Hematopoietic multipotent progenitor cell treated with erythropoietin and hydrocortisone succinate and interleukin-3 and kit ligand, for 15 days (in vitro differentiated cells): Measurements from ENCODE around the gene ZBED6.
A peak's percentile ranks its signal among the peaks of the same experiment; 100 is the strongest.
"Not testable (repeated sequence)": the region's sequence is repeated elsewhere in the genome, so short reads cannot be mapped to it uniquely, and the experiment has no call there.

ENCODE experiments used
- DNase-seq: peaks from one replicate; pipeline ENCODE4 v3.0.0-alpha.2; 2015; ENCODE audit warnings: low spot score

ZBED6 gene

GRCh38 chr1:203778789-203779188 lies 16.6 kb upstream of the ZBED6 start:
- no peak for DNase-seq

- DNase-seq = no peak
Observed at GRCh38 chr1:203781962-203782361, 13.5 kb upstream of the ZBED6 start.

- no peak for DNase-seq
Observed at GRCh38 chr1:203789966-203790365, 5.5 kb upstream of the ZBED6 start.

- no peak for DNase-seq
Observed at GRCh38 chr1:203791498-203791897, 3.9 kb upstream of the ZBED6 start.

- no peak for DNase-seq
Observed at GRCh38 chr1:203792486-203792885, 2.9 kb upstream of the ZBED6 start.

- DNase-seq = not testable (repeated sequence)
Observed at GRCh38 chr1:203793561-203793960, 1.9 kb upstream of the ZBED6 start.

- DNase-seq = no peak
Observed at GRCh38 chr1:203794764-203795440, 521 bp upstream of the ZBED6 start.

GRCh38 chr1:203796236-203796605 lies 798 bp downstream of the ZBED6 start:
- peak; percentile 29 for DNase-seq

- no peak for DNase-seq
Observed at GRCh38 chr1:203797216-203797615, 1.8 kb downstream of the ZBED6 start.

- peak; percentile 24 for DNase-seq
Observed at GRCh38 chr1:203797948-203798655, 2.7 kb downstream of the ZBED6 start.

- no peak for DNase-seq
Observed at GRCh38 chr1:203799157-203799556, 3.7 kb downstream of the ZBED6 start.

GRCh38 chr1:203799971-203800370 lies 4.5 kb downstream of the ZBED6 start:
- DNase-seq = peak; percentile 58

- no peak for DNase-seq
Observed at GRCh38 chr1:203805689-203806088, 10.3 kb downstream of the ZBED6 start.

GRCh38 chr1:203807196-203807595 lies 11.8 kb downstream of the ZBED6 start:
- DNase-seq = no peak

GRCh38 chr1:203813581-203814341 lies 18.3 kb downstream of the ZBED6 start:
- no peak for DNase-seq

GRCh38 chr1:203818399-203818798 lies 23.0 kb downstream of the ZBED6 start:
- DNase-seq = no peak

- no peak for DNase-seq
Observed at GRCh38 chr1:203823306-203823705, 27.9 kb downstream of the ZBED6 start.

- DNase-seq = no peak
Observed at GRCh38 chr1:203826175-203826574, 30.8 kb downstream of the ZBED6 start.

GRCh38 chr1:203828002-203828401 lies 32.6 kb downstream of the ZBED6 start:
- DNase-seq = no peak

GRCh38 chr1:203828503-203828902 lies 33.1 kb downstream of the ZBED6 start:
- no peak for DNase-seq

- DNase-seq = not testable (repeated sequence)
Observed at GRCh38 chr1:203829247-203829646, 33.8 kb downstream of the ZBED6 start.

GRCh38 chr1:203835476-203835875 lies 40.1 kb downstream of the ZBED6 start:
- no peak for DNase-seq

- no peak for DNase-seq
Observed at GRCh38 chr1:203839081-203839480, 43.7 kb downstream of the ZBED6 start.
